ENCODE results near the gene DCLRE1A. TPM values are rescaled to one million over a fixed set of nuclear protein-coding genes. Genes with fewer than 3 reads are reported as not detected.

DCLRE1A gene
- total and polyA plus RNA-seq, 2 of the 13 experiments (the other 11 are each of a cell fraction or from before 2014, with no cell fraction given), result 6.2 to 19.6 TPM

DNA sequence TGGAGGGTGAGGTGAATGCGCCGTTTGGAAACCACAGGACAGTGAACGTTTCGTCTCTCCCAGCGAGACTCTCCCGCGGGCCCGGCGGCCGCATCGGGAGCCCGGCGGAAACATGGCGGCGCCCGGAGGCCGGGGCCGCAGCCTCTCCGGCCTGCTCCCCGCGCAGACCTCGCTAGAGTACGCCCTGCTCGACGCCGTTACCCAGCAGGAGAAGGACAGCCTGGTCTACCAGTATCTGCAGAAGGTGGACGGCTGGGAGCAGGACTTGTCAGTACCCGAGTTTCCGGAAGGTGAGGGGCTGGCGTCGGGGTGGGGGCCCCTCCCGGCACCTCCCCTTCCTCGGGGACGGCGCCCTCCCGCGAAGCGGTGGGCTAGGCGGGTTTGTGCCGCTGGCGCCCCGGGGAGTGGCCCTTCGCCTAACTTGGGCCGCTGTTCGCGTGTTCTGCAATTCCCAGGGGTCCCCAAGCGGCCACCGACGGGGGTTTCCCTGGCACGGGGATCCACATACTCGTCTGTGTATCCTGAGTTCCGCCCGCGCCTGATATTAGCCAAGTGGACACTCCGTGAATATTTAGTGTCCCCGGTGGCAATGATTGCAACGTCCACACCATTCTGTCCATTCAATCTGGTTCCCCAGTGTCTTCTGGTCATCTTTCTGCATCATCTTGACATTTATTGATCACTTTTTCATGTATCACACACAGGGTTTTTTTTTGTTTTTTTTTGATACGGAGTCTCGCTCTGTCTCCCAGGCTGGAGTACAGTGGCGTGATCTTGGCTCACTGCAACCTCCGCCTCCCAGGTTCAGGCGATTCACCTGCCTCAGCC is 1.1 kb upstream of the DCLRE1A start (continued):
- TF ChIP-seq KDM2A (CRISPR knock-in tag; IDR thresholded peaks at IDR 0.05; ENCODE audit: borderline replicate concordance, low read depth), result peak; percentile 76; the same call in 1 of the 2 replicates
- peak; percentile 85; the same call in 1 of the 2 replicates for TF ChIP-seq KMT2B (CRISPR knock-in tag; IDR thresholded peaks at IDR 0.05)
- TF ChIP-seq ZNF777 (CRISPR knock-in tag; IDR thresholded peaks at IDR 0.05), result peak; percentile 96
- no peak for TF ChIP-seq ZFP37 (CRISPR knock-in tag; IDR thresholded peaks at IDR 0.05; ENCODE audit: borderline replicate concordance)
- no peak for TF ChIP-seq ZSCAN12 (CRISPR knock-in tag; IDR thresholded peaks at IDR 0.05)
- TF ChIP-seq MXD1 (CRISPR knock-in tag; IDR thresholded peaks at IDR 0.05), result peak; percentile 52; the same call in 1 of the 2 replicates
- TF ChIP-seq HDAC2 (CRISPR knock-in tag; IDR thresholded peaks at IDR 0.05), result no peak
- TF ChIP-seq SIN3B (IDR thresholded peaks at IDR 0.05; ENCODE audit: low read length), result no peak; the same call in 1 of the 2 replicates
- TF ChIP-seq NFE2 (CRISPR knock-in tag; IDR thresholded peaks at IDR 0.05), result no peak
- TF ChIP-seq AHR (CRISPR knock-in tag; IDR thresholded peaks at IDR 0.05), result 0 out of 2 replicates have a peak, but pooled peaks have one; percentile 48
- TF ChIP-seq XRCC5 (optimal IDR thresholded peaks at IDR 0.05; ENCODE audit: low read length), result peak; percentile 29
- TF ChIP-seq HCFC1 (IDR thresholded peaks at IDR 0.05; ENCODE audit: low read depth, low read length), result no peak
- TF ChIP-seq, protein P1, sequence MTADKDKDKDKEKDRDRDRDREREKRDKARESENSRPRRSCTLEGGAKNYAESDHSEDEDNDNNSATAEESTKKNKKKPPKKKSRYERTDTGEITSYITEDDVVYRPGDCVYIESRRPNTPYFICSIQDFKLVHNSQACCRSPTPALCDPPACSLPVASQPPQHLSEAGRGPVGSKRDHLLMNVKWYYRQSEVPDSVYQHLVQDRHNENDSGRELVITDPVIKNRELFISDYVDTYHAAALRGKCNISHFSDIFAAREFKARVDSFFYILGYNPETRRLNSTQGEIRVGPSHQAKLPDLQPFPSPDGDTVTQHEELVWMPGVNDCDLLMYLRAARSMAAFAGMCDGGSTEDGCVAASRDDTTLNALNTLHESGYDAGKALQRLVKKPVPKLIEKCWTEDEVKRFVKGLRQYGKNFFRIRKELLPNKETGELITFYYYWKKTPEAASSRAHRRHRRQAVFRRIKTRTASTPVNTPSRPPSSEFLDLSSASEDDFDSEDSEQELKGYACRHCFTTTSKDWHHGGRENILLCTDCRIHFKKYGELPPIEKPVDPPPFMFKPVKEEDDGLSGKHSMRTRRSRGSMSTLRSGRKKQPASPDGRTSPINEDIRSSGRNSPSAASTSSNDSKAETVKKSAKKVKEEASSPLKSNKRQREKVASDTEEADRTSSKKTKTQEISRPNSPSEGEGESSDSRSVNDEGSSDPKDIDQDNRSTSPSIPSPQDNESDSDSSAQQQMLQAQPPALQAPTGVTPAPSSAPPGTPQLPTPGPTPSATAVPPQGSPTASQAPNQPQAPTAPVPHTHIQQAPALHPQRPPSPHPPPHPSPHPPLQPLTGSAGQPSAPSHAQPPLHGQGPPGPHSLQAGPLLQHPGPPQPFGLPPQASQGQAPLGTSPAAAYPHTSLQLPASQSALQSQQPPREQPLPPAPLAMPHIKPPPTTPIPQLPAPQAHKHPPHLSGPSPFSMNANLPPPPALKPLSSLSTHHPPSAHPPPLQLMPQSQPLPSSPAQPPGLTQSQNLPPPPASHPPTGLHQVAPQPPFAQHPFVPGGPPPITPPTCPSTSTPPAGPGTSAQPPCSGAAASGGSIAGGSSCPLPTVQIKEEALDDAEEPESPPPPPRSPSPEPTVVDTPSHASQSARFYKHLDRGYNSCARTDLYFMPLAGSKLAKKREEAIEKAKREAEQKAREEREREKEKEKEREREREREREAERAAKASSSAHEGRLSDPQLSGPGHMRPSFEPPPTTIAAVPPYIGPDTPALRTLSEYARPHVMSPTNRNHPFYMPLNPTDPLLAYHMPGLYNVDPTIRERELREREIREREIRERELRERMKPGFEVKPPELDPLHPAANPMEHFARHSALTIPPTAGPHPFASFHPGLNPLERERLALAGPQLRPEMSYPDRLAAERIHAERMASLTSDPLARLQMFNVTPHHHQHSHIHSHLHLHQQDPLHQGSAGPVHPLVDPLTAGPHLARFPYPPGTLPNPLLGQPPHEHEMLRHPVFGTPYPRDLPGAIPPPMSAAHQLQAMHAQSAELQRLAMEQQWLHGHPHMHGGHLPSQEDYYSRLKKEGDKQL (CRISPR knock-in tag; IDR thresholded peaks at IDR 0.05; ENCODE audit: low read depth), result peak; percentile 36; the same call in 1 of the 2 replicates
- TF ChIP-seq ZSCAN20 (CRISPR knock-in tag; IDR thresholded peaks at IDR 0.05; ENCODE audit: borderline replicate concordance), result no peak
- TF ChIP-seq, protein P2, sequence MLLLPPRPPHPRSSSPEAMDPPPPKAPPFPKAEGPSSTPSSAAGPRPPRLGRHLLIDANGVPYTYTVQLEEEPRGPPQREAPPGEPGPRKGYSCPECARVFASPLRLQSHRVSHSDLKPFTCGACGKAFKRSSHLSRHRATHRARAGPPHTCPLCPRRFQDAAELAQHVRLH (CRISPR knock-in tag; IDR thresholded peaks at IDR 0.05; ENCODE audit: borderline replicate concordance, low read depth), result peak; percentile 46; the same call in 1 of the 2 replicates
- no peak for TF ChIP-seq SSRP1 (CRISPR knock-in tag; IDR thresholded peaks at IDR 0.05)
- TF ChIP-seq MBD4 (IDR thresholded peaks at IDR 0.05; ENCODE audit: borderline replicate concordance, low read length), result no peak
- TF ChIP-seq MTA1 (CRISPR knock-in tag; IDR thresholded peaks at IDR 0.05; ENCODE audit: borderline replicate concordance), result 0 out of 2 replicates have a peak, but pooled peaks have one; percentile 26
- peak; percentile 89; the same call in 1 of the 2 replicates for TF ChIP-seq ZNF891 (CRISPR knock-in tag; IDR thresholded peaks at IDR 0.05)
- TF ChIP-seq REPIN1 (CRISPR knock-in tag; IDR thresholded peaks at IDR 0.05; ENCODE audit: borderline replicate concordance, low read depth), result no peak
- TF ChIP-seq ZBTB42 (CRISPR knock-in tag; IDR thresholded peaks at IDR 0.05), result peak; percentile 63; the same call in 1 of the 2 replicates
- TF ChIP-seq SPEN (CRISPR knock-in tag; IDR thresholded peaks at IDR 0.05; ENCODE audit: low read depth), result peak; percentile 50; the same call in 1 of the 2 replicates
- no peak for TF ChIP-seq ZNF34 (CRISPR knock-in tag; IDR thresholded peaks at IDR 0.05; ENCODE audit: borderline replicate concordance)
- TF ChIP-seq NFKB2 (CRISPR knock-in tag; IDR thresholded peaks at IDR 0.05; ENCODE audit: borderline replicate concordance), result no peak; the same call in 1 of the 2 replicates
- TF ChIP-seq ZNF138 (CRISPR knock-in tag; IDR thresholded peaks at IDR 0.05; ENCODE audit: low read depth), result peak; percentile 83; the same call in 1 of the 2 replicates
